WTC11 (cell line): ENCODE data around the gene RBM15.

Experiments used
- ATF2 ChIP-seq: sonication (generic); formaldehyde crosslinking; IDR thresholded peaks from 2 replicates; pipeline ENCODE4 v1.8.1; 2022; ENCODE audit warnings: low read depth, missing genetic modification reagents, borderline replicate concordance
- ATF3 ChIP-seq: sonication (generic); formaldehyde crosslinking; conservative IDR thresholded peaks from 2 replicates; pipeline ENCODE4 v1.8.1; 2022; ENCODE audit warnings: mild to moderate bottlenecking, missing genetic modification reagents
- CBFB ChIP-seq: sonication (generic); formaldehyde crosslinking; IDR thresholded peaks from 2 replicates; pipeline ENCODE4 v1.8.1; 2022; ENCODE audit warnings: mild to moderate bottlenecking, low read depth, missing genetic modification reagents
- CREM ChIP-seq: sonication (generic); formaldehyde crosslinking; IDR thresholded peaks from 2 replicates; pipeline ENCODE4 v1.8.1; 2022; ENCODE audit warnings: mild to moderate bottlenecking, missing genetic modification reagents, moderate library complexity
- CTCF ChIP-seq: fragments of 200-600 bp; IDR thresholded peaks from 2 replicates; pipeline ENCODE4 v1.8.0; 2022; ENCODE audit warnings: antibody characterized with exemption
- E2F4 ChIP-seq: sonication (generic); formaldehyde crosslinking; IDR thresholded peaks from 2 replicates; pipeline ENCODE4 v1.8.1; 2022; ENCODE audit warnings: low read depth, mild to moderate bottlenecking, moderate library complexity, missing genetic modification reagents, borderline replicate concordance
- FOXK1 ChIP-seq: sonication (generic); formaldehyde crosslinking; IDR thresholded peaks from 2 replicates; pipeline ENCODE4 v1.8.0; 2022; ENCODE audit warnings: mild to moderate bottlenecking, moderate library complexity, missing genetic modification reagents
- HMGA2 ChIP-seq: fragments of 250-450 bp; sonication (Bioruptor Pico); IDR thresholded peaks from 2 replicates; pipeline ENCODE4 v1.4.0; 2021; ENCODE audit warnings: mild to moderate bottlenecking, moderate library complexity
- IRF1 ChIP-seq: sonication (generic); formaldehyde crosslinking; IDR thresholded peaks from 2 replicates; pipeline ENCODE4 v1.8.0; 2023; ENCODE audit warnings: missing genetic modification reagents
- MYBL2 ChIP-seq: sonication (generic); formaldehyde crosslinking; IDR thresholded peaks from 2 replicates; pipeline ENCODE4 v1.8.1; 2023; ENCODE audit warnings: mild to moderate bottlenecking, moderate library complexity, missing genetic modification reagents
- STAT6 ChIP-seq: sonication (generic); formaldehyde crosslinking; conservative IDR thresholded peaks from 2 replicates; pipeline ENCODE4 v1.8.1; 2023; ENCODE audit warnings: mild to moderate bottlenecking, low read depth, missing genetic modification reagents, moderate library complexity
- TP53 ChIP-seq: sonication (generic); formaldehyde crosslinking; IDR thresholded peaks from 2 replicates; pipeline ENCODE4 v1.8.1; 2023; ENCODE audit warnings: mild to moderate bottlenecking, missing genetic modification reagents
- ZNF281 ChIP-seq: sonication (generic); formaldehyde crosslinking; IDR thresholded peaks from 2 replicates; pipeline ENCODE4 v1.8.0; 2023; ENCODE audit warnings: mild to moderate bottlenecking, missing genetic modification reagents

GRCh38 chr1:110336300-110337039, 2.7 kb upstream of the RBM15 start:
- TF ChIP-seq CTCF: no peak
- no peak for TF ChIP-seq ATF3 (CRISPR knock-in tag)
- TF ChIP-seq CREM (CRISPR knock-in tag): no peak
- TF ChIP-seq CBFB (CRISPR knock-in tag): no peak
- TF ChIP-seq HMGA2 (CRISPR knock-in tag): no peak
- TF ChIP-seq ATF2: no peak
- no peak for TF ChIP-seq ZNF281 (CRISPR knock-in tag)
- TF ChIP-seq TP53 (CRISPR knock-in tag): no peak
- TF ChIP-seq MYBL2 (CRISPR knock-in tag): no peak
- TF ChIP-seq FOXK1: no peak
- no peak for TF ChIP-seq IRF1 (CRISPR knock-in tag)
- no peak for TF ChIP-seq STAT6 (CRISPR knock-in tag)
- TF ChIP-seq E2F4 (CRISPR knock-in tag): no peak
